Measurements from ENCODE around the gene GPR61.

The GPR61 gene

GRCh38 chr1:109547463-109548320 lies 8.0 kb downstream of the GPR61 start:
- peaks cover 39% of the 10 kb centered on the region for H3K79me2 ChIP-seq (ENCODE audit: insufficient read depth, low read length)
- no peak overlapping the region for H2AFZ ChIP-seq (ENCODE audit: low read length)
- H3K4me3 ChIP-seq (ENCODE audit: low read depth, low read length, poor library complexity, severe bottlenecking) = peak overlapping the region; percentile 93
- no peaks in the 10 kb centered on the region for H4K20me1 ChIP-seq (ENCODE audit: insufficient read depth, low read length)
- no peak for TF ChIP-seq EZH2 (IDR thresholded peaks at IDR 0.05; ENCODE audit: borderline replicate concordance, low read length)
- TF ChIP-seq CTCF (IDR thresholded peaks at IDR 0.05; ENCODE audit: low read length) = no peak
- H3K9me3 ChIP-seq (ENCODE audit: low read length) = no peaks in the 10 kb centered on the region
- no peaks in the 10 kb centered on the region for H3F3A ChIP-seq (ENCODE audit: insufficient read depth, low read length)
- peak overlapping the region; percentile 87 for H3K27ac ChIP-seq (ENCODE audit: low read depth, low read length, poor library complexity, severe bottlenecking)
- peaks cover 31% of the 10 kb centered on the region for H3K4me1 ChIP-seq (ENCODE audit: insufficient read depth, low read length, severe bottlenecking)
- H3K36me3 ChIP-seq (ENCODE audit: insufficient read depth, low read length) = no peaks in the 10 kb centered on the region
- peak overlapping the region; percentile 96 for H3K4me2 ChIP-seq (ENCODE audit: low read length)
- H3K9ac ChIP-seq (ENCODE audit: low read length) = peak overlapping the region; percentile 90
- no peaks in the 10 kb centered on the region; the same call in 1 of the 2 replicates for H3K27me3 ChIP-seq (ENCODE audit: insufficient read depth, low read length)
- H3K9me2 ChIP-seq (ENCODE audit: low read depth, low read length) = no peaks in the 10 kb centered on the region

GRCh38 chr1:109548321-109549267 lies 8.9 kb downstream of the GPR61 start, which contains the start of gene GNAI3:
Gene GNAI3, plus strand, starts transcription at chr1:109548615. Its CDS starts 106 bp downstream, at chr1:109548721.
- Histone ChIP-seq H3K4me1 (ENCODE audit: insufficient read depth, low read length, severe bottlenecking) (peaks cover 31% of the 10 kb centered on the region), H3K79me2 (ENCODE audit: insufficient read depth, low read length) (peaks cover 48% of the 10 kb centered on the region), H3K9ac (ENCODE audit: low read length) (peak within 1 kb of the TSS; percentile 90), H3F3A (ENCODE audit: insufficient read depth, low read length) (no peaks in the 10 kb centered on the region), H3K9me3 (ENCODE audit: low read length) (no peaks in the 10 kb centered on the region), H3K27me3 (ENCODE audit: insufficient read depth, low read length) (no peaks in the 10 kb centered on the region), H2AFZ (ENCODE audit: low read length) (no peak within 1 kb of the TSS), H3K4me3 (ENCODE audit: low read depth, low read length, poor library complexity, severe bottlenecking) (peak within 1 kb of the TSS; percentile 93), H3K27ac (ENCODE audit: low read depth, low read length, poor library complexity, severe bottlenecking) (peak within 1 kb of the TSS; percentile 87), H3K4me2 (ENCODE audit: low read length) (peak within 1 kb of the TSS; percentile 96), H4K20me1 (ENCODE audit: insufficient read depth, low read length) (no peaks in the 10 kb centered on the region), H3K9me2 (ENCODE audit: low read depth, low read length) (no peaks in the 10 kb centered on the region), H3K36me3 (ENCODE audit: insufficient read depth, low read length) (no peaks in the 10 kb centered on the region)
- TF ChIP-seq CTCF (IDR thresholded peaks at IDR 0.05; ENCODE audit: low read length) (no peak), EZH2 (IDR thresholded peaks at IDR 0.05; ENCODE audit: borderline replicate concordance, low read length) (no peak)

GRCh38 chr1:109556563-109556962 lies 16.9 kb downstream of the GPR61 start:
- Histone ChIP-seq H3K27me3 (ENCODE audit: insufficient read depth, low read length) (no peaks in the 10 kb centered on the region), H2AFZ (ENCODE audit: low read length) (no peak overlapping the region), H3K36me3 (ENCODE audit: insufficient read depth, low read length) (0 out of 2 replicates have a peak, but pooled peaks cover 4% of the 10 kb centered on the region), H3K4me1 (ENCODE audit: insufficient read depth, low read length, severe bottlenecking) (no peaks in the 10 kb centered on the region), H3F3A (ENCODE audit: insufficient read depth, low read length) (no peaks in the 10 kb centered on the region), H3K9me3 (ENCODE audit: low read length) (no peaks in the 10 kb centered on the region), H3K4me3 (ENCODE audit: low read depth, low read length, poor library complexity, severe bottlenecking) (no peak overlapping the region), H3K79me2 (ENCODE audit: insufficient read depth, low read length) (peaks cover 96% of the 10 kb centered on the region), H4K20me1 (ENCODE audit: insufficient read depth, low read length) (0 out of 2 replicates have a peak, but pooled peaks cover 2% of the 10 kb centered on the region), H3K4me2 (ENCODE audit: low read length) (no peak overlapping the region), H3K9me2 (ENCODE audit: low read depth, low read length) (no peaks in the 10 kb centered on the region), H3K27ac (ENCODE audit: low read depth, low read length, poor library complexity, severe bottlenecking) (no peak overlapping the region), H3K9ac (ENCODE audit: low read length) (no peak overlapping the region)
- TF ChIP-seq EZH2 (IDR thresholded peaks at IDR 0.05; ENCODE audit: borderline replicate concordance, low read length) = no peak
- TF ChIP-seq CTCF (IDR thresholded peaks at IDR 0.05; ENCODE audit: low read length) = no peak
